ENCODE results near the gene TIMP2.

The TIMP2 gene

DNA sequence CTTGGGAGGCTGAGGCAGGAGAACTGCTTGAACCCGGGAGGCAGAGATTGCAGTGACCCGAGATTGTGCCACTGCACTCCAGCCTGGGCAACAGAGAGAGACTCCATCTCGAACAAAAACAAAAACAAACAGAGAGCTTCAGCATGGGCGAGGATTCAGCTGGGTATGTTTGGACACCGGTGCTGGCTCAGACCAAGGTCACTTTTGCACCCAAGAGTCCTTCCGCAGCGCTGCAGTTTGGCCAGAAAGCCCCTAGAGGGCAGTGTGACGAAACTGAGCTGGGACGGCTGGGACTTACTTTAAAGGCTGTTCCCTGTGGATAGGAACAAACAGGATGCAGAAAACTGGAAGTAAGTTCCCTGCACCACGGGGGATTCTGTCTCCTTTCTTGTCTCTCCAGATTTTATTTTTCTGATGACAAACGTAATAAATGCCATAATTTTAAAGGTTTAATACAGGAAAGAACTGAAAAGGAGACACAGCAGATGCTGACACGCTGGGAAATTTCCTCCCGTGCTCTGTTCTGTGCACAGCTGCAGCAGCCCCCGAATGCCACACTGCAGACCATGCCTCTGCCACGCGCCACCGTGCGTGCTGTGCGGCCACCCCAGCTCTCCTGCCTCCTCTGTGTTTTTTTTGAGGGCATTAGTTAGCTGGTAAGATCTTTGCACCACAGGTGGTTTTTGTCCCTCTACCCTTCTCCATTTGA is 59.4 kb downstream of the TIMP2 start:
- peak; percentile 35 for DNase-seq (ENCODE audit: low read depth)

DNA sequence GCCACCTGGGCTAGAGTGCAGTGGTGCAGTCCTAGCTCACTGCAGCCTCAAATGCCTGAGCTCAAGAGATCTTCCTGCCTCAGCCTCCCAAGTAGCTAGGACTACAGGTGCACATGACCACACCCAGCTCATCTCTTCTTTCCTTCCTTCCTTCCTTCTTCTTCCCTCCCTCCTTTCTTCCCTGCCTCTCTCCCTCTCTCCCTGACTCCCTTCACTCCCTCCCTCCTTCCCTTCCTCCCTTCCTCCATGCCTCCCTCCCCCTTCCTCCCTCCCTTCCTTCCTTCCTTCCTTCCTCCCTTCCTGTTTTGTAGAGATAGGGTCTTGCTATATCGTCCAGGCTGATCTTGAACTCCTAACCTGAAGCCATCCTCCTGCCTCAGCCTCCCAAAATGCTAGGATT is 61.1 kb downstream of the TIMP2 start:
- DNase-seq (ENCODE audit: low read depth): no peak

DNA sequence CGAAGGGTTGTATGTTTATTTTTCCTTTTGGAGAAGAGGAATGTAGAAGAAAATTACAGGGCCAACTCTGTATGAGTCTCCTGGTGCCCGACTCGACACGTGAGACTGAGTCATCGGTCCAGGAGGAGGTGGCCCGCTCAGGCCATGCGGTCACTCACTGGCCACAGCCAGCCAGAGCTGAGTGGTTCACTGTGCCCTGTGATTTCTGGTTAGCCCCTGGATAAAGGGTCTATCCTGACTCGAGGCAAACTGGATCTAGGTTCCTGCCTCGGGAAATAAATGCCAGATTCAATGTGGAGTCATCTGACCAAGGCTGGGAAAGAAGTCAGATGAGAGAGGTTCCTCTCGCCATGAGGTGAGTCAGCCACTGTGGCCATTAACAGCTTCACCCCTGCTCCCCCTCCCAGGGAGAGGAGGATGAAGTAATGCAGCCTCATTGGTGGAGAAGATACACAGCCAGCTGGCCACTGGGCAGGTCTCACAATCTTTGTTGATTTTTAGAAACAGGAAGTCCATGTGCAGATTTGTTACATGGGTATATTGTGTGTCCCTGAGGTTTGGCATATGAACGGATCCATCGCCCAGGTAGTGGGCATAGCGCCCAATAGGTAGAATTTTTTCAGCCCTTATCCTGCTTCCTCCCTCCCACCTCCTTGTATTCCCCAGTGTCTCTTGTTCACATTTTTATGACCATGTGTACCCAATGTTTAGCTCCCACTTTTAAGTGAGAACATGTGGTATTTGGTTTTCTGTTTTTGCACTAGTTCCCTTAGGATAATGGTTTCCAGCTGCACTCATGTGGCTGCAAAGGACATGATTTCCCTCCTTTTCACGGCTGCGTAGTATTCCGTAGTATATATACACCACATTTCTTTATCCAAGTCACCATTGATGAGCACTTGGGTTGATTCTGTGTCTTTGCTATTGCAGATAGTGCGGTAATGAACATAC is 62.8 kb downstream of the TIMP2 start:
- DNase-seq (ENCODE audit: low read depth): no peak

DNA sequence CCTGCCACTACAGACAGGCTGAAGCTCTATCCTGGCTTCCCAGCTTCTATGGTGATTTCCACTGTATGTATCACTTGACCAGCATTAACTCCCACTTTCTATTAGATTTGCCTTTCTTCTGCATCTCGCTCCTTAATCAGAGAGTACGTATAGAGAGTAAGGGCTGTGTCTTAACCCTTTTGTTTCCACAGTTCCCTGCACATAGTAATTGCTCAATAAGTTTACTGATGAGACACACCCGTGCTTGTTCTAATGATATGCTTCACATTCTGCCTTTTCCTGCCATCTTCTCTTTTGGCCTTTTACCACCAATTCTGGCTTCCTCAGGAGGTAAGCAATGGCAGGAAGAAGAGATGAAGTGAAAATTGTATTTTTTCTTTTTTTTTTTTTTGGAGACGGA is 64.0 kb downstream of the TIMP2 start:
- no peak for DNase-seq (ENCODE audit: low read depth)

DNA sequence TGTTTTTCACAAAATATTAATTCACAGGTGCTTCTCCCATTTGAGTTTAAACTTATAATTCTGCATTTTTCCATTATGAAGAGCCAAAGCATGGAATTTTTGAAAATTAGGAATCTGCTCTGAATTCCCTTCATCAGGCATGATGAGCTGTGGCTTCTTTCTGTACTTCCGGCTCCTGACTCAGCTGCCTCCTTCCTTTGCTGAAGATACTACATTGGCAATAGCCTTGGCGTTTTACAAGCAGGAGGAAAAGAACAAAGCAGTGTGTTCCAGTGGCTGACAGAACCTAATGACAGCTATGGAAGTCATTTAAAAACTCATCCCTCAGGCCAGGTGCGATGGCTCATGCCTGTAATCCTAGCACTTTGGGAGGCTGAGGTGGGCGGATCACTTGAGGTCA is 66.1 kb downstream of the TIMP2 start:
- no peak for DNase-seq (ENCODE audit: low read depth)

DNA sequence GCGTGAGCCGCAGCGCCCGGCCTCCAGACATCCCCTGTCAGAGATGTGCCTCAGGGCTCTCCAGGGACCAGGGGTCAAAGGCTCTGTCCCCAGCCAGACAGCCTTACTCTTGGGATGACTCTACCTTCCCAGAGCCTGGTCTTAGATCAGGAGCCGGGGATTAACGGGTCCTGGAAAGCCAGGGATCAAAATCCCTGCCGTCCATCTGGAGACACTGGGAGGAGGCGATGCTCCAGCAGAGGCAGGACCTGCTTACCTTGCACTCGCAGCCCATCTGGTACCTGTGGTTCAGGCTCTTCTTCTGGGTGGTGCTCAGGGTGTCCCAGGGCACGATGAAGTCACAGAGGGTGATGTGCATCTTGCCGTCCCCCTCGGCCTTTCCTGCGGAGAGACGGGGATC is 67.9 kb downstream of the TIMP2 start:
- no peak for DNase-seq (ENCODE audit: low read depth)

DNA sequence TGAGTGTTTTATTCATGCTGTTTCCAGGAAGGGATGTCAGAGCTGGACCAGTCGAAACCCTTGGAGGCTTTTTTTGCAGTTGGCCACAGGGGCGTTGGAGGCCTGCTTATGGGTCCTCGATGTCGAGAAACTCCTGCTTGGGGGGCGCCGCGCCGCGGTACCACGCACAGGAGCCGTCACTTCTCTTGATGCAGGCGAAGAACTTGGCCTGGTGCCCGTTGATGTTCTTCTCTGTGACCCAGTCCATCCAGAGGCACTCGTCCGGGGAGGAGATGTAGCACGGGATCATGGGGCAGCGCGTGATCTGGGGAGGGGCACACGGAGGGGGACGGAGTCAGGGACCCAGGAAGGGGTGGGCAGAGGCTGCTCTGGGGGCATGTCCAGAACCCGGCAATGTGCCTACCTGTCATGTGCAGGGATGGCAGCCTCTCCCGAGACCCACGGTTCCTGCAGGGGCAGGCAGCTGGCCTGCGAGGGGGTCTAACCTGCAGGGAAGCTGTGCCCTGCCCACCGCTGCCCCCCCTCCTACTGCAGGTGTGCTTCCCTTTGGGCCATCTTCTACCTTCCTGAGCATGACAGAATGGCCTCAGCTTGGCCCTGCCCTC is 69.5 kb downstream of the TIMP2 start:
- no peak for DNase-seq (ENCODE audit: low read depth)

DNA sequence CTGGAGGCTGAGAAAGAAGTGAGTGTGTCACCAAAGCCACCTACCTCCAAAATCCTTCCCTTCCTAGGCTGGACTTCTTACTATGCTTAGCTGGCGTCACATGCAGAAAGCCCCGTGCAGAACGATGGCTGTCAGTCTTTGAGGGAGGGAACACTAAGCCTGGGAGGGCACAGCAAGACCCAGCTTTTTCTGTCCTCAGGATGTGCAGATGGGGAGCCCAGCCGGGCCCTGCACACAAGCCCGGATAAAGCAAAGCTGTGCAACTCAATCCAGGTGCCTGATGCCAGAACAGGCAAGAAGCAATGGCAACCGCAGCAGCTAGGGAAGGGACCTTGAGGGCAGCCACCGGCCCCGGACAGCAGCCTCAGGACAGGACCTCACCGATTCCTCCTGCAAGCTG is 70.7 kb downstream of the TIMP2 start:
- DNase-seq (ENCODE audit: low read depth): no peak

DNA sequence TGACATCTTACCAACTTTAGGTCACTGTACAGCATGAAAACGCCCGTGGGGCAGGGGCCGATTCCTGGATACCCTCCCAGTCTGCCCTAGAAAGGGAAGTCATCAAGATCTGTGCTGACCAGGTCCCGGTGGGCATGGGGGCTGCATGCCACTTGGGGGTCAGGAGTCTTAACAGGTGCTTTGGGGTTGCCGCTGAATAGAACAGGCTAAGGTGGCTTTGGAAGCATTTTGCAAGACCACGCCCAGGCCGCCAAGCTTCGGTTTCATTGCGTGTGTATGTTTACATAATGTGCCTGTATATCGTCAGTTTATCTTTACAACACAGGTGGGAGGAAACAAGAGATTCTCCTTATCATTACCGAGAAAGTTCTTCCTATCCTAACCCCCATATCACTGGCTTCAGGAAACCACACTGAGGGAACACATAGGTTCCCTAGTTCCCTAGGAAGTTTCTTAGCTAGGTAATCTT is 71.2 kb downstream of the TIMP2 start:
- DNase-seq (ENCODE audit: low read depth): no peak

DNA sequence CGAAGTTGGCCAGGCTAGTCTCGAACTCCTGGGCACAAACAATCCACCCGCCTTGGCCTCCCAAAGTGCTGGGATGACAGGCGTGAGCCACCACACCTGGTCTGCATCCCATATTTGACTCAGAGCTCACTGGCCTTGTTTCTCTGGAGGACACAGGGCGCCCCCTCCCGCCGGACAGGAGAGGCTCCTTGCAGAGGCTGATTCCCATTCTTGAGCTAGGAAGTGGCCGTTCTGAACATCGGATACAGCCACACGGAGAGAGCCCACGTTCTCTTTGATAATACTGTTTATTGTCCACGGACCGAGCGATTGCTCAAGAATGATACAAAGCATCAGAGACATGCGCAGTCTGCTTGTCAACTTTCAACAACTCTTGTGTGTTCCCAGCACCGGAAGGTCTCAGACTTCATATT is 72.5 kb downstream of the TIMP2 start:
- no peak for DNase-seq (ENCODE audit: low read depth)

DNA sequence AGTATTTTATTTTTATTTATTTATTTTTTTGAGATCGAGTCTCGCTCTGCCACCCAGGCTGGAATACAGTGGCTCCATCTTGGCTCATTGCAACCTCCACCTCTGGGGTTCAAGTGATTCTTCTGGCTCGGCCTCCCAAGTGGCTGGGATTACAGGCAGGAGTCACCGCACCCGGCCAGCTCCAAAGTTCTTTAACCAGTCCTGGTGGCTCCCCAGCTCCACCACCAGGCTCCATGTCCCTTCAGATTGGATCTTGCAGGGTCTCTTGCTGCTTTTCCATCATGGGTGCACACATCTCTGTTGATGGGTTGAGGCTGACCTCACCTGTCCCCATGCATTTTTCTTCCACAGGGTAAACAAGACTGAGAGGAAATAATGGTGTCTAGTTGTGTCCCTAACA is 76.2 kb downstream of the TIMP2 start:
- no peak for DNase-seq (ENCODE audit: low read depth)

DNA sequence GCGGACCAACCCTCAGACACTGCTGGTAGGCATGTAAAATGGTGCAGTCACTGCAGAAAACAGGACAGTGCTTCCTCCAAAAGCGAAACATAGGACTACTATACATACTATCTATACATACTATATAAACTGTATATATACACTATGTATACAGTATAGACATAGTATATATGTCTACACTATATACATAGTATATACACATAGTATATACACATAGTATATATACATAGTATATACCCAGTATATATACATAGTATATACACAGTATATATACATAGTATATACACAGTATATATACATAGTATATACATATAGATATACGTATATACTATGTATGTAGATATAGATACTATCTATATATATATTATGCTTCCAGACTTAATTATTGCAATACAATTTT is 78.1 kb downstream of the TIMP2 start:
- DNase-seq (ENCODE audit: low read depth): no peak

DNA sequence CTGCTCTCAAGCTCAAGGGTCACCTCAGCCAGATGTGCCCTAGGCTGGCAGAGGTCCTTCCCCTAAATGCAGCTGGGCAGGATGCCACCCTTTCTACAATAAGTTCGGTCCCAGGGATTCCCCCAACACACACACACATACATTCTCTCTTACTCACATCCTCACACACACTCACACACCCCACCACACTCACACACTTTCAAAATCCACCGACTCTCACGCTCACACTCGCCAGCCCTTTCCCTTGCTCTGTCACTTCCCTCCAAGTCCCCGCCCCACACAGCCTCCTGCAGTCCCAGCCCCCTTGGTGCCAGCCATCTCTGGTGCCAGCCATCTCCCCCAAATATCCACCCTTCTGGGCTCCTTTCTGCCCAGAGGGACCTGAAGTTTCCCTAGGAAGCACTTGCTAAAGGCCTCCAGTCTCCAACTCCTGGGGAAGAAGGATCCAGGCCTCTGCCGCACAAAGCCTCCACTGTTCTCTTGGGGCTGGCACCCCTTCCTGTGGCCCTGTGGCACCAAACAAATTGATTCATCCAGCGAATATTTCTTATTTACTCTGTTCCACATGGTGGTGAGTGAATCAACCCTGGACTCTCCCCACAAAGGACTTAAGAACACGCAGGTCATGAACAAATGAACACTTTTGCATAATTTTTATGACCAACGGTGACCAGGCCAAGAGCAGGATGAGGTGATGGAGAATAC is 80.7 kb downstream of the TIMP2 start:
- no peak for DNase-seq (ENCODE audit: low read depth)

DNA sequence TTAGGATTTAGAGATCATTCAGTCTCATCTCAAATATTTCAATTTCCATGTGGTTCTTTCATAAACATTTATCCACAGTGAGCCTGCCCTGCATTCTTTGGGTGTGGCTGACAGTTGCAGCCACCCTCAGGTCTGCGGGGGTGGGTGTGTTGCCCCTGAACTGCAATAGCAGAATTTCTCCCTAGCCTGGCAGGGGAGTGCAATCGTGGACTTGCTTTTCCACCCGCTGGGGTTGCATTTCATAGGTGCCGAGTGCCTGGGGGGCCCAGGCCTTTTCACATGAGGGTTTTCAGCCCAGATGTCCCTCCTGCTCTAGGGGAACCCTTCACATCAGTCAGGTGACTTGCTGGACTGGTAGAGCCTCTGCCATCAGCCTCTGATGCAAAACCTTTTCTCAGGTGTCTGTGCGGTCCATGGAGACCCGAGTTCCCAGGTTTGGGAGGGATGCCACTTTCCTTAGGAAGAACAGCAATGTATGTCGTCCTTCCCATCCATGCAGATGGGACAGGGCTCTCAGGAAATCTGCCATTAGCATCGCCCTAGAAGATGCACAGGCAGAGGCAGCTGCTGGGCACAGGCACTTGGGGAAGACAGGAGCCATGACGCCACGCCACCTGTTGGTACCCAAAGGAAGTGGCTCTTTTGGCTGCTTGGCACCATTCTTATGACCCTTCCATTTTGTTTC is 82.2 kb downstream of the TIMP2 start:
- DNase-seq (ENCODE audit: low read depth): peak; percentile 44

DNA sequence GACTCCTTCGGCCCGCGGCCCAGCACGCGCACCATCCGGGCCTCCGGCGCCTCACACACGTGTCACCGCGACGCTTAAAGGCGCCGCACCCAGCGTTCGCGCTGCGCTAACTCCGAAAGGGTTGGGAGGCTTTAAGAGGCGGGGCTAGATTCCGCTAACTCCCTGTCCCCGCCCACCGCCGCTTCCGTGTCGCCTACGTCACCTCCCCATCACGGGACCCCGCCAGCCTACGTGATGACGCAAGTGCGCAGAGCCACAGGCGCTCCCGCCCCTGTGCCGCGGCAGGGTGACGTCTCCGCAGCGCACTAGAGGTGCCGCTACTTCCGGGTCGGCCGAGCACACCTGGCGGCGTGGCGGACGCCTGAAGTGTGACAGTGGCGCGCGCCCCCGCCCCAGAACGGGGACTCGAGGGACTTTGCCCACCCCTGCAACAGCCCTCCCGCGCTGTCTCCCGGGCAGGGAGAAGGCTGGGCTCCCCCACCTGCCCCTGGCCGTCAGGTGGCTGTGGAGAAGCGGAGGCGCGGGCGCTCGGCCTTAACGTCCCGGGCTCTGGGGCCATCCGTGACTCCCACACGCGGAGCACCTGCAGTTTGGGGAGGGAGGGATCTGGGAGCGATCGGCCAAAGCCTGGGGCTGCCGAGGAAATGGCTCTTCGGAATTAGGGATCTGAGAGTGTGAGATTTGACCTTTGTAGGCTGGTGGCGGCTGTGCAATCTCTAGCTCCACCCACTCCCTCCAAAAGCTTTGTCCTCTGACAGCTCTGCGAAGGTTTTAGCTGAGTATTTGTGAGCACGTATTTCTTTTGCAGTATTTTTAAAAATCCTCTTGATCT is 84.2 kb downstream of the TIMP2 start, which contains the start of gene USP36:
Gene USP36, minus strand, starts transcription at position 35 of the 832 bp plus-strand sequence. CDS start 4,451 bp downstream, outside the sequence.
- peak; percentile 100 for DNase-seq (ENCODE audit: low read depth)

DNA sequence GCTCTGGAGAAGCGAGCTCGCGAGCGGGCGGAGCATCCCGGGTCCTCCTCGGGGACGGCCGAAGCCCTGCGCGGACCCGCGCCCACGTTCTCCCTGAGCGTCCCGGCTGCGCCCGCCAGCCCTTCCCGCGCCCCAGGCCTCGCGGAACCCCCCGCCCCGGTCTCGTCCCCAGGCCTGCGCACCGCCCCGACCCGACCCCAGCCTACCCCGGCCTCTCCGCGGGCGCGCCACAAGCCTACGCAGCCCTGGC is 84.7 kb downstream of the TIMP2 start:
- DNase-seq (ENCODE audit: low read depth): no peak

DNA sequence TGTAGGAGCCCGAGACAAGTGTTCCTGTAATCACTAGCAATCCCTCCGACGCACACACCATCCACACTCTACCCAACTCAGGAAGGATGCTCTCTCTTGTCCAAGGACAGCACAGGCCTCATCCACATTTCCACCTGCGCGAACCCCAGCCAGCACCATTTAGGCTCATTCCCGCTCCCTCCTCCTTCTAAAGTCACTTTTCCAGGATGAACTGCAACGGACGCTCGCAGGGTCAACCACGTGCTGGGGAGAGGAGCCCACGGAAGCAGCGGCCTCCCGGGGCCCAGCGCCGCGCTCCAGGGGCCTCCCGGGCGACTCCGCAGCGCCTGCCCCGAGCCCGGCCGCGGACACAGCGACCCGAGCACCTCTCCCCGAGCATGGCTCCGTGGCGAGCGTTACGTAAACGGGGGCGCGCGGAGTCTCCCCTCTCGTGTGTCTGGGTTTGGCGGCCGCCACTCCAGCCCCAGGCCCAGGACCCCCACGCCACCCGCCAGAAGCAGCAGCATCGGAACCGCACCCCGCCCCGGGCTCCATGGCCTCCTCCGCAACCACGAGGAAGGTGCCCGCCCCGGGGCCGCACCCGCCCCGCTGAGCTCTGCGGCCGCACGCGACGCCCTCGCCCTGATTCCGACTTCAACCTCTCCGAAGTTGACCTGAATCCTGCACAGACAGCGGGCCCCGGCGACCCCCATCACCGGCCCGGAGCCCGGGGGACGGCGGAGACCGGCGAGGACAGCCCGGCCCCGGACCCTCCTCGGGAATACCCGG is 85.2 kb downstream of the TIMP2 start:
- DNase-seq (ENCODE audit: low read depth): peak; percentile 50

DNA sequence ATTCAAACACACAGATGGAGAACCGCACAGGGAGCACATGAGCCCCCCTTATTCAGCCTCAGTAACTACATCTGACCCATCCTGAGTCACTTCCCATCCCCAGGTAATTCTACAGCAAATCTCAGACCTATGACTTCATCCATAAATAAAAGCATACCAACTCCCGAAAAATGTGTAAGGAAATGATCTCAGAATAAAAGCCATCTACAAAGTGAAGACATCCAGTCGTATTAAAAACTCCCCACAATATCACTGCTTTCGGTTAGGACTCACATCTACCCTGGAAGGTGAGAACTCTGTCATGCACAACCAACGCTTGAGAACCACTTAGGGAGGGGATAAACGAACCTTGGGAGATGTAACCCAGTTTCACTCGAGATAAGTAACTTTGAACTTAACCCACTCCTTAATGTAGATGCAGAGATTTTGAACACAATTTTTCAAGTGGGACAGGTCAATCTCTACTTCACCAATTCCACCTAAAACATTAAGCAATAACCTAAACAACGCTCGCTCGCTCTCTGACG is 85.9 kb downstream of the TIMP2 start:
- DNase-seq (ENCODE audit: low read depth): no peak

DNA sequence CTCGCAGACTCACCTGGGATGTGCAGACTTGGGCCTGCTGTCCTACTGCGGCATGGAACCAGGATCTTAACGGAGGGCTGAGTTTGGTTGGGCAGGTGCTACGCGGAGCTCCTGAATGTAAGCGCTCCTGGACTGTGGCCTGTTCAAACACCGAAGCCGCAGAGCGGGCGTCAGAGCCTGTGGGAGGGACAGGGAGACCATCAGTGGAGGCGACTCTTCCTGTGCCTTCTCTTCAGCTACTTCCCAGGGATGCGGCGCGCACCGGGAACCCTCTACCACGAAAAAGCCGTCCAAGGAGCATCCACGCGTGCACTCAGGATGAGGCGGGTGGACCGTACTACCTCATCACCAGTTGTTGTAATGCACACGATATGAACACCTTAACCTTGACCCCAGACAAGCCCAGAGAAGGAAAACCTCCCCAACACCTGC is 86.6 kb downstream of the TIMP2 start:
- no peak for DNase-seq (ENCODE audit: low read depth)
